Kidney (tissue), 14 donors: ENCODE data around the gene TERT. TPM values are rescaled to one million over a fixed set of nuclear protein-coding genes. Genes with fewer than 3 reads are reported as not detected.

Experiments
- DNase-seq, 5 donors: peaks; one replicate each; pipeline ENCODE4 v3.0.0-alpha.2; 2013 to 2020
- FAIRE-seq: peaks from 2 replicates; lab custom pipeline; 2012; peaks lifted over from hg19 to GRCh38; lab: Jason Lieb, UNC
- H3K27ac ChIP-seq, 2 donors: one replicate each; pipeline ENCODE4 v1.7.0; 2013; ENCODE audit warnings: low read depth in 2 of 2, low read length in 2 of 2, inconsistent platforms in 1 of 2
- H3K27me3 ChIP-seq: one replicate; pipeline ENCODE4 v1.7.1; 2013; ENCODE audit warnings: low read length, inconsistent platforms; ENCODE audit not compliant: control insufficient read depth, insufficient read depth
- H3K36me3 ChIP-seq, 3 donors: one replicate each; pipeline versions ENCODE4 v1.7.0 to v1.7.1; 2013; ENCODE audit warnings: low read length in 3 of 3, control low read depth in 1 of 3, inconsistent platforms in 1 of 3; ENCODE audit not compliant: insufficient read depth in 3 of 3, control insufficient read depth in 2 of 3
- H3K4me1 ChIP-seq, 3 donors: one replicate each; pipeline versions ENCODE4 v1.7.0 to v1.7.1; 2013; ENCODE audit warnings: low read length in 3 of 3, inconsistent platforms in 1 of 3, low read depth in 1 of 3; ENCODE audit not compliant: control insufficient read depth in 2 of 3, insufficient read depth in 2 of 3
- H3K4me3 ChIP-seq, 3 donors: one replicate each; pipeline versions ENCODE4 v1.7.0 to v1.8.1; 2013; ENCODE audit warnings: low read length in 3 of 3, control low read depth in 1 of 3, inconsistent platforms in 1 of 3
- H3K9ac ChIP-seq, 3 donors: one replicate each; pipeline versions ENCODE4 v1.7.0 to v1.7.1; 2013; ENCODE audit warnings: low read length in 3 of 3, control low read depth in 1 of 3, inconsistent platforms in 1 of 3
- H3K9me3 ChIP-seq, 3 donors: one replicate each; pipeline versions ENCODE4 v1.7.0 to v1.7.1; 2013; ENCODE audit warnings: low read length in 3 of 3, control low read depth in 1 of 3, inconsistent platforms in 1 of 3; ENCODE audit not compliant: control insufficient read depth in 2 of 3, insufficient read depth in 1 of 3
- CTCF ChIP-seq: IDR thresholded peaks from 3 replicates; pipeline ENCODE4 v1.5.1; 2012; ENCODE audit warnings: mild to moderate bottlenecking, moderate library complexity, borderline replicate concordance; ENCODE audit not compliant: insufficient read depth; ENCODE audit errors: extremely low read depth
- intact Hi-C: fragments of 100-400 bp; cut with DNase I; formaldehyde crosslinking; loops from one replicate; pipeline ENCODE4 v1.11.1; 2022
- polyA plus RNA-seq: library from polyadenylated mRNA; stranded (reverse); fragments of 350-450 nt; fragmentation: Illumina TruSeq; extraction: RNeasy Lipid Tissue Mini Kit (QIAGEN cat#74804); gene quantifications from one replicate; pipeline ENCODE4 v1.2.3, GENCODE V29; 2014; ENCODE audit warnings: low read depth, low replicate concordance; ENCODE audit not compliant: insufficient read depth
- total RNA-seq: library from RNA; stranded (reverse); fragmentation: NEBNext Ultra II Directional; extraction: Animal tissue kit (Norgen Biotek cat#: 25700); gene quantifications from one replicate; pipeline ENCODE4 v1.2.1, GENCODE V29; 2021
- donor health status: control.
- donor health status: control.
- donor health status: control.
- donor health status: control.
- donor health status: control.
- donor health status: DM: yes; HTN: yes; CAD: no.
- donor health status: Normal renal cell carcinoma (clear cell type).

TERT gene
- total and polyA plus RNA-seq, 2 donors from 2014 or later: 0.91 TPM; not detected in 1

- H3K27ac ChIP-seq: no peak overlapping the region
- intact Hi-C loops: no loop called here
- DNase-seq: no peak
- H3K36me3 ChIP-seq: peaks cover 3 to 5% (median 5%) of the 10 kb centered on the region in 3 donors
- no peak for FAIRE-seq
- H3K9ac ChIP-seq: no peak overlapping the region
- H3K4me1 ChIP-seq: peaks cover 4 to 7% (median 4%) of the 10 kb centered on the region in 3 donors
- no peak for TF ChIP-seq CTCF
- peaks cover 3% of the 10 kb centered on the region for H3K27me3 ChIP-seq
- no peak overlapping the region for H3K4me3 ChIP-seq
- H3K9me3 ChIP-seq: no peaks in the 10 kb centered on the region
Observed at GRCh38 chr5:1209489-1209852, 85.4 kb downstream of the TERT start.

GRCh38 chr5:1208743-1209488 lies 86.0 kb downstream of the TERT start:
- FAIRE-seq (no peak), DNase-seq (peak; percentile 71 to 94 (median 92))
- H3K4me1 ChIP-seq: peaks cover 4 to 7% (median 4%) of the 10 kb centered on the region in 3 donors
- peaks cover 3% of the 10 kb centered on the region for H3K27me3 ChIP-seq
- intact Hi-C loops: no loop called here
- no peak overlapping the region for H3K4me3 ChIP-seq
- TF ChIP-seq CTCF: peak; percentile 21
- H3K9ac ChIP-seq: no peak overlapping the region
- H3K27ac ChIP-seq: no peak overlapping the region
- peaks cover 3 to 5% (median 5%) of the 10 kb centered on the region in 3 donors for H3K36me3 ChIP-seq
- no peaks in the 10 kb centered on the region for H3K9me3 ChIP-seq

- Histone ChIP-seq H3K36me3 (peaks cover 3 to 5% (median 5%) of the 10 kb centered on the region in 3 donors), H3K27me3 (peaks cover 3% of the 10 kb centered on the region), H3K9ac (no peak overlapping the region), H3K9me3 (no peaks in the 10 kb centered on the region), H3K4me1 (peaks cover 4 to 7% (median 4%) of the 10 kb centered on the region in 3 donors), H3K27ac (no peak overlapping the region), H3K4me3 (no peak overlapping the region)
- no peak for TF ChIP-seq CTCF
- FAIRE-seq: no peak
- intact Hi-C loops: no loop called here
- peak in 1 of 5 donors; percentile 64 for DNase-seq
Observed at GRCh38 chr5:1208221-1208742, 86.6 kb downstream of the TERT start.
